Islet of Langerhans (tissue), 1 donor: ENCODE data around the gene ZNF211.

ENCODE experiments used
- FAIRE-seq: peaks from one replicate; lab custom pipeline; 2011; peaks lifted over from hg19 to GRCh38; lab: Jason Lieb, UNC

ZNF211 gene

GRCh38 chr19:57632987-57633831 lies at the start of gene ZNF211:
Gene ZNF211 (plus strand): TSS chr19:57633168. CDS start chr19:57633347, 179 bp downstream.
- FAIRE-seq = peak; percentile 58

GRCh38 chr19:57583521-57584416 lies 49.2 kb upstream of the ZNF211 start, which contains the start of gene ZIK1:
Gene ZIK1 (plus strand): TSS chr19:57584145. CDS start chr19:57584357, 212 bp downstream.
- peak; percentile 90 for FAIRE-seq

GRCh38 chr19:57587529-57587928 lies 45.4 kb upstream of the ZNF211 start:
- FAIRE-seq = no peak

GRCh38 chr19:57599377-57599760 lies 33.6 kb upstream of the ZNF211 start:
- FAIRE-seq = no peak

- peak; percentile 96 for FAIRE-seq
Observed at GRCh38 chr19:57599761-57600383, 33.1 kb upstream of the ZNF211 start, which contains the start of gene ZNF530. Gene ZNF530 (plus strand): TSS chr19:57599885. CDS start chr19:57604346, 4,461 bp downstream.

- no peak for FAIRE-seq
Observed at GRCh38 chr19:57606931-57607330, 26.0 kb upstream of the ZNF211 start.

GRCh38 chr19:57611113-57611512 lies 21.9 kb upstream of the ZNF211 start:
- FAIRE-seq = no peak

GRCh38 chr19:57613941-57614743 lies 18.8 kb upstream of the ZNF211 start, which contains the start of gene ZNF134:
Gene ZNF134 (plus strand): TSS chr19:57614242. CDS start chr19:57619469, 5,227 bp downstream.
- FAIRE-seq = peak; percentile 72

- no peak for FAIRE-seq
Observed at GRCh38 chr19:57615346-57615745, 17.6 kb upstream of the ZNF211 start.

- FAIRE-seq = no peak
Observed at GRCh38 chr19:57620673-57621348, 12.2 kb upstream of the ZNF211 start.

GRCh38 chr19:57623091-57623490 lies 9.9 kb upstream of the ZNF211 start:
- FAIRE-seq = no peak

GRCh38 chr19:57633832-57634131 lies 814 bp downstream of the ZNF211 start:
- FAIRE-seq = no peak

- FAIRE-seq = no peak
Observed at GRCh38 chr19:57637379-57637778, 4.4 kb downstream of the ZNF211 start.

GRCh38 chr19:57641715-57642234 lies 8.8 kb downstream of the ZNF211 start:
- no peak for FAIRE-seq

- FAIRE-seq = no peak
Observed at GRCh38 chr19:57642396-57643046, 9.6 kb downstream of the ZNF211 start.

- no peak for FAIRE-seq
Observed at GRCh38 chr19:57643734-57644133, 10.8 kb downstream of the ZNF211 start.

- FAIRE-seq = no peak
Observed at GRCh38 chr19:57648331-57649003, 15.5 kb downstream of the ZNF211 start.

GRCh38 chr19:57651654-57651996 lies 18.7 kb downstream of the ZNF211 start:
- FAIRE-seq = no peak

GRCh38 chr19:57653689-57654088 lies 20.7 kb downstream of the ZNF211 start:
- no peak for FAIRE-seq

- FAIRE-seq = no peak
Observed at GRCh38 chr19:57655443-57655842, 22.5 kb downstream of the ZNF211 start.
